B cell (primary cell): ENCODE measurements around the gene UCP2.

Experiments
- CTCF ChIP-seq: fragments of 200-600 bp; IDR thresholded peaks from one replicate; pipeline ENCODE4 v1.8.0; 2022; ENCODE audit warnings: antibody characterized with exemption, mild to moderate bottlenecking
- EZH2 ChIP-seq: IDR thresholded peaks from 2 replicates; pipeline ENCODE4 v1.6.1; 2012; ENCODE audit warnings: borderline replicate concordance, low read depth, mild to moderate bottlenecking, moderate library complexity, low read length; ENCODE audit not compliant: insufficient read depth, poor library complexity, severe bottlenecking

GRCh38 chr11:74002832-74003231 is 20.2 kb upstream of the UCP2 start:
- TF ChIP-seq CTCF (no peak), EZH2 (no peak)
